Dedifferentiated amniotic fluid mesenchymal stem cell (primary cell): ENCODE measurements around the gene TF.

Source experiments
- DNase-seq: peaks from one replicate; pipeline ENCODE4 v3.0.0-alpha.2; 2016; ENCODE audit errors: extremely low spot score

Gene TF

GRCh38 chr3:133835418-133835743, 89.2 kb downstream of the TF start:
- no peak for DNase-seq

GRCh38 chr3:133835961-133836360, 89.8 kb downstream of the TF start:
- no peak for DNase-seq

GRCh38 chr3:133836497-133837158, 90.4 kb downstream of the TF start:
- DNase-seq, result no peak

GRCh38 chr3:133837487-133838295, 91.5 kb downstream of the TF start:
- no peak for DNase-seq

- no peak for DNase-seq
These were observed 92.2 kb downstream of the TF start for GRCh38 chr3:133838296-133838789.

GRCh38 chr3:133838916-133839800, 93.0 kb downstream of the TF start:
- DNase-seq, result no peak

GRCh38 chr3:133840055-133840737, 94.0 kb downstream of the TF start:
- no peak for DNase-seq

GRCh38 chr3:133840767-133841166, 94.6 kb downstream of the TF start:
- DNase-seq, result no peak

- DNase-seq, result no peak
These were observed 95.0 kb downstream of the TF start for GRCh38 chr3:133841196-133841595.

GRCh38 chr3:133842158-133842557, 96.0 kb downstream of the TF start:
- DNase-seq, result no peak

GRCh38 chr3:133843634-133844033, 97.4 kb downstream of the TF start:
- DNase-seq, result no peak

- no peak for DNase-seq
These were observed 98.9 kb downstream of the TF start for GRCh38 chr3:133845127-133845526.
